ENCODE data around the gene TSC2.

DNA sequence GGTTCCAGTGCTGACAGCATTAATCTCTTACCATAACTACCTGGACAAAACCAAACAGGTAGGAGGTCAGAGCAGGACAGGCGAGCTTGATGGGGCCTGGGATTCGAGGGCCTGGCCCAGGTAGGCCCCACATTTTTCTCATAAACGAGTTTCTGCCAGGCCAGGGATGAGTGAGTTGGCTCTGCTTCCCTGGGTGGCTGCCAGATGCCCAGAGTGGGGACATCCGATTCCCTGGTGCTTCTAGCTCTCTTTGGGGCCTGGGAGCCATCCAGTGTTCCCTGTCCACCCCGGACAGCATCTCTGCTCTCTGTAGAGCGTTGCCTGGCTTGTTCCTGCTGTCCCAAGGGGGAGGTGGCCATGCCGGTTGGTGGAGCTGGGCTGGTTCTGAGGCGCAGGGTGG, 25.1 kb downstream of the TSC2 start:
- TF ChIP-seq, protein P1, sequence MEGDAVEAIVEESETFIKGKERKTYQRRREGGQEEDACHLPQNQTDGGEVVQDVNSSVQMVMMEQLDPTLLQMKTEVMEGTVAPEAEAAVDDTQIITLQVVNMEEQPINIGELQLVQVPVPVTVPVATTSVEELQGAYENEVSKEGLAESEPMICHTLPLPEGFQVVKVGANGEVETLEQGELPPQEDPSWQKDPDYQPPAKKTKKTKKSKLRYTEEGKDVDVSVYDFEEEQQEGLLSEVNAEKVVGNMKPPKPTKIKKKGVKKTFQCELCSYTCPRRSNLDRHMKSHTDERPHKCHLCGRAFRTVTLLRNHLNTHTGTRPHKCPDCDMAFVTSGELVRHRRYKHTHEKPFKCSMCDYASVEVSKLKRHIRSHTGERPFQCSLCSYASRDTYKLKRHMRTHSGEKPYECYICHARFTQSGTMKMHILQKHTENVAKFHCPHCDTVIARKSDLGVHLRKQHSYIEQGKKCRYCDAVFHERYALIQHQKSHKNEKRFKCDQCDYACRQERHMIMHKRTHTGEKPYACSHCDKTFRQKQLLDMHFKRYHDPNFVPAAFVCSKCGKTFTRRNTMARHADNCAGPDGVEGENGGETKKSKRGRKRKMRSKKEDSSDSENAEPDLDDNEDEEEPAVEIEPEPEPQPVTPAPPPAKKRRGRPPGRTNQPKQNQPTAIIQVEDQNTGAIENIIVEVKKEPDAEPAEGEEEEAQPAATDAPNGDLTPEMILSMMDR (conservative IDR thresholded peaks at IDR 0.05; ENCODE audit: low read depth, low read length): no peak
- TF ChIP-seq EZH2phosphoT487 (IDR thresholded peaks at IDR 0.05; ENCODE audit: borderline replicate concordance, low read length) (no peak), EZH2 (IDR thresholded peaks at IDR 0.05; ENCODE audit: low read length, unreplicated experiment) (no peak)

All from PC-3 (cell line).